HepG2 (cell line): ENCODE measurements around the gene JAZF1.

Source experiments
- HNRNPLL ChIP-seq: fragments of 200-400 bp; formaldehyde crosslinking; IDR thresholded peaks from 2 replicates; pipeline ENCODE4 v1.6.1; 2017; ENCODE audit warnings: mild to moderate bottlenecking, low read depth, low read length; ENCODE audit not compliant: poor library complexity, severe bottlenecking
- SIN3A ChIP-seq: IDR thresholded peaks from 2 replicates; pipeline ENCODE4 v1.6.1; 2011; ENCODE audit warnings: low read depth, mild to moderate bottlenecking, control low read depth, low read length, borderline replicate concordance
- ZNF296 ChIP-seq: sonication (generic); formaldehyde crosslinking; conservative IDR thresholded peaks from 2 replicates; pipeline ENCODE4 v1.5.0; 2020; ENCODE audit warnings: mild to moderate bottlenecking, missing genetic modification reagents
- ZNF3 ChIP-seq: IDR thresholded peaks from 2 replicates; pipeline ENCODE4 v1.7.0; 2017; ENCODE audit warnings: inconsistent platforms
- TF ChIP-seq, protein P1 (sequence below): sonication (generic); formaldehyde crosslinking; IDR thresholded peaks from 2 replicates; pipeline ENCODE4 v1.5.0; 2020; ENCODE audit warnings: mild to moderate bottlenecking, missing genetic modification reagents, moderate library complexity
- TF ChIP-seq, protein P2 (sequence below): sonication (generic); formaldehyde crosslinking; IDR thresholded peaks from 2 replicates; pipeline ENCODE4 v1.4.0; 2020; ENCODE audit warnings: missing genetic modification reagents, mild to moderate bottlenecking, borderline replicate concordance

DNA sequence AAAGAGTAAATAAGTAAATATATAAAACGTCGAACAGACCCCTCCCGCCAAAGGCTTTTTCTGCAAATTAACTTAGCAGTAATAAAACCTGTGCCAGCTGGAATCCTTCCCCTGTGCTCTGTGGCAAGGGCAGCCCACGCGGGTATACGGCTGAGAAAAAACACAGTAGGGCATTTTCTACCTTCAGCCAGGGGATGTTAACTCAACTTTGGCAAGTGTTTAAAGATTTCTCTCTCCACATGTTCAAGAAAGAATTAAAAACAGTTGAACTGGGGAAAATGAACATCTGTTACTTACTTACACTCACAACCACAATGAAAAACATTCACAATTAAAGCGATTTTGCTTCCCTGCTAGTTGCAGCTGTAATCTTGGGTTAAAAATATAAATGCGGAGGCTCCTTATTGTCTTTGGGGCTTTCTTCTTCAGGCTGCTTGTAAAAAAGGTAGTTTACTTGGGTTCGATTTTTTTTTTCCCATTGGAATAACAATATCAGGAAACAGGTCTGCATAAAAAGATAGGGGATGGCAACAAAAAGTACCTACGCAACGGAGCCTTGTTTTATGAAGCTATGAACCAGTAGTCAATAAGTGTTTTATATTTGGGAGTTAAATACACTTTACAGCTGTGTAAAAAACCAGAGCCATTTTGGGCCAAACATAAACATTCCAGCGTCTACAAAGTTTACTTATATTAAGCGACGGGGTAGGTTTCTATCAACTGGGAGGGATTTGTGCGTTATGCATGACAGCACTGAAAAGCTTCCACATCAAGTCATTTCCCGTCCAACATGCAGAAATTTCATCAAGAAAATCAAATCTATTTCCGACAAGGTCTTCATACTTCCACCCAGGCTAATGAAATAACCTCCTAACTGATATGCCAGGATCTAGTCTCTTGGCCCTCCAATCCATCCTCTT is 308.0 kb downstream of the JAZF1 start:
- no peak for TF ChIP-seq ZNF296 (CRISPR knock-in tag)
- TF ChIP-seq, protein P1, sequence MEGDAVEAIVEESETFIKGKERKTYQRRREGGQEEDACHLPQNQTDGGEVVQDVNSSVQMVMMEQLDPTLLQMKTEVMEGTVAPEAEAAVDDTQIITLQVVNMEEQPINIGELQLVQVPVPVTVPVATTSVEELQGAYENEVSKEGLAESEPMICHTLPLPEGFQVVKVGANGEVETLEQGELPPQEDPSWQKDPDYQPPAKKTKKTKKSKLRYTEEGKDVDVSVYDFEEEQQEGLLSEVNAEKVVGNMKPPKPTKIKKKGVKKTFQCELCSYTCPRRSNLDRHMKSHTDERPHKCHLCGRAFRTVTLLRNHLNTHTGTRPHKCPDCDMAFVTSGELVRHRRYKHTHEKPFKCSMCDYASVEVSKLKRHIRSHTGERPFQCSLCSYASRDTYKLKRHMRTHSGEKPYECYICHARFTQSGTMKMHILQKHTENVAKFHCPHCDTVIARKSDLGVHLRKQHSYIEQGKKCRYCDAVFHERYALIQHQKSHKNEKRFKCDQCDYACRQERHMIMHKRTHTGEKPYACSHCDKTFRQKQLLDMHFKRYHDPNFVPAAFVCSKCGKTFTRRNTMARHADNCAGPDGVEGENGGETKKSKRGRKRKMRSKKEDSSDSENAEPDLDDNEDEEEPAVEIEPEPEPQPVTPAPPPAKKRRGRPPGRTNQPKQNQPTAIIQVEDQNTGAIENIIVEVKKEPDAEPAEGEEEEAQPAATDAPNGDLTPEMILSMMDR (CRISPR knock-in tag) = no peak
- TF ChIP-seq, protein P2, sequence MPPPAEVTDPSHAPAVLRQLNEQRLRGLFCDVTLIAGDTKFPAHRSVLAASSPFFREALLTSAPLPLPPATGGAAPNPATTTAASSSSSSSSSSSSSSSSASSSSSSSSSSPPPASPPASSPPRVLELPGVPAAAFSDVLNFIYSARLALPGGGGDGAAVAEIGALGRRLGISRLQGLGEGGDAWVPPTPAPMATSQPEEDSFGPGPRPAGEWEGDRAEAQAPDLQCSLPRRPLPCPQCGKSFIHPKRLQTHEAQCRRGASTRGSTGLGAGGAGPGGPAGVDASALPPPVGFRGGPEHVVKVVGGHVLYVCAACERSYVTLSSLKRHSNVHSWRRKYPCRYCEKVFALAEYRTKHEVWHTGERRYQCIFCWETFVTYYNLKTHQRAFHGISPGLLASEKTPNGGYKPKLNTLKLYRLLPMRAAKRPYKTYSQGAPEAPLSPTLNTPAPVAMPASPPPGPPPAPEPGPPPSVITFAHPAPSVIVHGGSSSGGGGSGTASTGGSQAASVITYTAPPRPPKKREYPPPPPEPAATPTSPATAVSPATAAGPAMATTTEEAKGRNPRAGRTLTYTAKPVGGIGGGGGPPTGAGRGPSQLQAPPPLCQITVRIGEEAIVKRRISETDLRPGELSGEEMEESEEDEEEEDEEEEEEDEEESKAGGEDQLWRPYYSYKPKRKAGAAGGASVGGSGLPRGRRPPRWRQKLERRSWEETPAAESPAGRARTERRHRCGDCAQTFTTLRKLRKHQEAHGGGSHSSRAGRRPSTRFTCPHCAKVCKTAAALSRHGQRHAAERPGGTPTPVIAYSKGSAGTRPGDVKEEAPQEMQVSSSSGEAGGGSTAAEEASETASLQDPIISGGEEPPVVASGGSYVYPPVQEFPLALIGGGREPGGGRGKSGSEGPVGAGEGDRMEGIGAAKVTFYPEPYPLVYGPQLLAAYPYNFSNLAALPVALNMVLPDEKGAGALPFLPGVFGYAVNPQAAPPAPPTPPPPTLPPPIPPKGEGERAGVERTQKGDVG (CRISPR knock-in tag) = no peak
- TF ChIP-seq HNRNPLL = no peak
- TF ChIP-seq SIN3A = no peak
- TF ChIP-seq ZNF3 (CRISPR knock-in tag) = no peak
